ENCODE results near the gene RIMS1.

The RIMS1 gene

DNA sequence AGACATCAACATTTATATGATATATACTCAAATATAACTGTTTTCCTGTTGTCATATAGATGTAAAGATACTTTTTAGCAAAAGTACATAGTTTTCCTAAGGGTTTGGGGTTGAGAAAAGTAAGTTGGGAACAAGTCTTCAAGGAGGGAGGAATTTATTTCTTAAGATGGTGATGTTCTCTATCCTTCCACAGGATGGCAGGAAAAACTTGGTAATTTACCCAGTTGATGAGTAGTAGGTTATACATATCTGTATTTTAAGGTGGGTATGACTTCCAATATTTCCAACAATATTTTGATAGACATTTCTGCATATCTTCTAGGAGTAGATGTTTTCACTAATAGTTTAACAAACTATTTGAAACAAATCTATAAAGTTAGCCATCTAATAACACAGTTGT is 254.4 kb downstream of the RIMS1 start:
- Histone ChIP-seq H3K4me3 (ENCODE audit: low read length) (no peak overlapping the region), H3K27me3 (ENCODE audit: control insufficient read depth, insufficient read depth, low read length) (no peaks in the 10 kb centered on the region), H3K27ac (ENCODE audit: low read depth, low read length) (no peak overlapping the region), H3K4me1 (ENCODE audit: control insufficient read depth, insufficient read depth, low read length) (no peaks in the 10 kb centered on the region), H3K36me3 (ENCODE audit: control insufficient read depth, insufficient read depth, low read length) (no peaks in the 10 kb centered on the region), H3K9ac (ENCODE audit: low read length) (no peak overlapping the region)

DNA sequence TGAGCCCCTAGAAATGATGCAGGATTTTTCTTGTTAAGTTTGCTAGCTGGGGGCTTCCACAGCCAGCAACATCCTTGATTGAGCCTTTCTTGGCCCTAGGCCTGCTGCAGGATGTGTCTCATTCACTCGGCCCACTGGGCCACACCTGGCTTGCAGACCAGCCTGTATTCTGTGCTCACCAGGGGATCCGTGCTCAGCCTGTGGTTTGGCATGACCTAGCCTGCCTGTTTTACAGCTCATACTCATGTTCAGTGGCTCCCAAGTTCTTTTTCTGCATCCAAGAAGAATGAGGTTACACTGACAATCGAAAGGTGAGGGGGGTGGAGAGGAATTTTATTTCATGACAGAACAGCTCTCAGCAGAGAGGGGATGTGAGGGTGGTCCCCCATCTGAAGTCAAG is 263.4 kb downstream of the RIMS1 start:
- no peak overlapping the region for H3K27ac ChIP-seq (ENCODE audit: low read depth, low read length)
- H3K4me3 ChIP-seq (ENCODE audit: low read length): no peak overlapping the region
- no peaks in the 10 kb centered on the region for H3K27me3 ChIP-seq (ENCODE audit: control insufficient read depth, insufficient read depth, low read length)
- H3K4me1 ChIP-seq (ENCODE audit: control insufficient read depth, insufficient read depth, low read length): no peaks in the 10 kb centered on the region
- H3K36me3 ChIP-seq (ENCODE audit: control insufficient read depth, insufficient read depth, low read length): no peaks in the 10 kb centered on the region
- no peak overlapping the region for H3K9ac ChIP-seq (ENCODE audit: low read length)

DNA sequence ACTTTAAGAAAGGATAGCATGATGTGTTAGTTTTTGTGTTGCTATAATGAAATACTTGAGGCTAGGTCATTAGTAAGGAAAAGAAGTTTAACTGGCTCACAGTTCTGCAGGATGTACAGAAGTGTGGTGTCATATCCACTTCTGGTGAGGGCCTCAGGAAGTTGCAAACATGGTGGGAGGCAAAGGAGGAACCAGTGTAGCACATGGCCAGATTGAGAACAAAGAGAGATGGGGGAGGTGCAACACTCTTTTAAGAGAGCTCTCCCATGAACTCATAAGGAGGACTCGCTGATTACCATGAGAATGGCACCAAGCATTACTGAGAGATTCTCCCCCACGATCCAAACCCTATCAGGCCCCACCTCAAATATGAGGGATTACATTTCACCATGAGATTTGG is 265.4 kb downstream of the RIMS1 start:
- no peak overlapping the region for H3K27ac ChIP-seq (ENCODE audit: low read depth, low read length)
- no peak overlapping the region for H3K9ac ChIP-seq (ENCODE audit: low read length)
- H3K36me3 ChIP-seq (ENCODE audit: control insufficient read depth, insufficient read depth, low read length): no peaks in the 10 kb centered on the region
- no peaks in the 10 kb centered on the region for H3K4me1 ChIP-seq (ENCODE audit: control insufficient read depth, insufficient read depth, low read length)
- H3K27me3 ChIP-seq (ENCODE audit: control insufficient read depth, insufficient read depth, low read length): no peaks in the 10 kb centered on the region
- H3K4me3 ChIP-seq (ENCODE audit: low read length): no peak overlapping the region

DNA sequence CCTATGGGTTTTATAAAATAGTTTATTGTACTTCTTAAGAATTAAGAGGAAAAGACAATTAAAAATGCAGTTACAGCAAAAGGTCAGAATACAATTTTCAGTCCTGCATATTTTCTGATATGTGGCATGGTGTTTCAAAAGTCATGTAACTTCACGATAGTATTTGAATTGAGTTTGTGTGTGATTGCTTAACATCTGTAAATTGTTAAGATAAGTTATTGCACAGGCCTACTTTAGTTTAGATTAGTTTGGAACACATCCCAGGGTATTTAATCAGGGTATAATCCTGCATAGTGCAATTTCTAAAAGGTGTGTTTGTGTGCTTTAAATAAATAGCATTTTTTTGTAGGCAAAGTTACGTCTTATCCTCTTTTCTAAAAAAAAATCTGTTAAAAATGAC is 289.6 kb downstream of the RIMS1 start:
- Histone ChIP-seq H3K4me1 (ENCODE audit: control insufficient read depth, insufficient read depth, low read length) (no peaks in the 10 kb centered on the region), H3K4me3 (ENCODE audit: low read length) (no peak overlapping the region), H3K27me3 (ENCODE audit: control insufficient read depth, insufficient read depth, low read length) (no peaks in the 10 kb centered on the region), H3K36me3 (ENCODE audit: control insufficient read depth, insufficient read depth, low read length) (no peaks in the 10 kb centered on the region), H3K27ac (ENCODE audit: low read depth, low read length) (no peak overlapping the region), H3K9ac (ENCODE audit: low read length) (no peak overlapping the region)

DNA sequence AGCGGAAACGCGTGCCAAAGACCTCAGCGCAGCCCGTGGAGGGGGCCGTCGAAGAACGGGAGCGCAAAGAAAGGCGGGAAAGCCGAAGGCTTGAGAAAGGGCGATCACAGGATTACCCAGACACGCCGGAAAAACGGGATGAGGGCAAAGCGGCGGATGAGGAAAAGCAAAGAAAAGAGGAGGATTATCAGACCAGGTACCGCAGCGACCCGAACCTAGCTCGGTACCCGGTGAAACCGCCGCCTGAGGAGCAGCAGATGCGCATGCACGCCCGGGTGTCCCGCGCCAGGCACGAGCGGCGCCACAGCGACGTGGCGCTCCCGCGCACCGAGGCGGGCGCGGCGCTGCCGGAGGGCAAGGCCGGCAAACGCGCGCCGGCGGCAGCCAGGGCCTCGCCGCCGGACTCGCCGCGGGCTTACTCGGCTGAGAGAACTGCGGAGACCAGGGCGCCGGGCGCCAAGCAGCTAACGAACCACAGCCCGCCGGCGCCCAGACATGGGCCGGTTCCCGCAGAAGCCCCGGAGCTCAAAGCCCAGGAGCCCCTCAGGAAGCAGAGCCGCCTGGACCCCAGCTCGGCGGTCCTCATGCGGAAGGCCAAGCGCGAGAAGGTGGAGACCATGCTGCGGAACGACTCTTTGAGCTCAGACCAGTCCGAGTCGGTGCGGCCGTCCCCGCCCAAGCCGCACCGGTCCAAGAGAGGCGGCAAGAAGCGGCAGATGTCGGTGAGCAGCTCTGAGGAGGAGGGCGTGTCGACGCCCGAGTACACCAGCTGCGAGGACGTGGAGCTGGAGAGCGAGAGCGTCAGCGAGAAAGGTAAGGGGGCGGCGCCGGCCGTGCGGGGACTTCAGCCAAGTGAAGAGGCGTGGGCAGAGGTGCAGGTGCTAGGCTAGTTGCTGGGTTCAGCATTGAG is 296.2 kb downstream of the RIMS1 start:
- Histone ChIP-seq H3K27ac (ENCODE audit: low read depth, low read length) (no peak overlapping the region), H3K27me3 (ENCODE audit: control insufficient read depth, insufficient read depth, low read length) (no peaks in the 10 kb centered on the region), H3K4me3 (ENCODE audit: low read length) (peak overlapping the region; percentile 37), H3K9ac (ENCODE audit: low read length) (no peak overlapping the region), H3K4me1 (ENCODE audit: control insufficient read depth, insufficient read depth, low read length) (no peaks in the 10 kb centered on the region), H3K36me3 (ENCODE audit: control insufficient read depth, insufficient read depth, low read length) (no peaks in the 10 kb centered on the region)

DNA sequence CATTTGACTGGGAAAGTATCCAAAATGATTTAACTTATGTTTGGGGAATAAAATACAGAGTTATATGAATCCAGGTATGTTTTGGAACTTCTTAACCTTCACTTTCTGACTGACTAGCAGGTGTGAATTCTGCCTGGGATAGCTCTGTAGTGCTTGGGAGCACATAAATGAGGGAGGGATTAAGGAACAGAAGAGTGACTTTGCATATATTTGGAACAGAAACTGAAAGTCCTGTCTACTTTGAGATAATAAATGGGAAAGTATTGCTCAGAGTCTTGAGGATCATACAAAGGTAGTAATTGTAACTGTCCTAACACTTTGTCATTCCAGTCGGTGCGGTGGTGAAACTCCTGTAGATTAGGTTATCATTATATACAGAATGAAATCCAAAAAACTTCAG is 317.6 kb downstream of the RIMS1 start:
- Histone ChIP-seq H3K4me3 (ENCODE audit: low read length) (no peak overlapping the region), H3K9ac (ENCODE audit: low read length) (no peak overlapping the region), H3K27ac (ENCODE audit: low read depth, low read length) (no peak overlapping the region), H3K36me3 (ENCODE audit: control insufficient read depth, insufficient read depth, low read length) (no peaks in the 10 kb centered on the region), H3K27me3 (ENCODE audit: control insufficient read depth, insufficient read depth, low read length) (no peaks in the 10 kb centered on the region), H3K4me1 (ENCODE audit: control insufficient read depth, insufficient read depth, low read length) (no peaks in the 10 kb centered on the region)

DNA sequence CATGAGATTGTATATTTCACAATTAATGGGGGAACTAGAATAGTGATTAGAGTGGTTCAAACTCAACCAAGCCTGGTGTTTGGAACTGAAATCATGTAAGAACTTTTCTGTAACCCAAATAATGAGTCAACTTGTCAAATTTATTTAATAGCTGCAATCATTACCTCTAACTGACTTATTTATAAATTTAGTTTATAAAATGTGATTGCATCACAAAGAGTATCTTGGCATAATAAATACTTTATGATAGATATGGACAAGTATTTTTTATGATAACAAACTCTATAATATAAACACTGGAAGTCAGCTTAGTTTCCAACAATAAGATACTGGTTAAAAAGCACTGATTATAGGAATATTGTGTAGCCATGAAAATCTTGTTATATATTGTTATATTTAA is 319.1 kb downstream of the RIMS1 start:
- Histone ChIP-seq H3K4me1 (ENCODE audit: control insufficient read depth, insufficient read depth, low read length) (no peaks in the 10 kb centered on the region), H3K27ac (ENCODE audit: low read depth, low read length) (no peak overlapping the region), H3K36me3 (ENCODE audit: control insufficient read depth, insufficient read depth, low read length) (no peaks in the 10 kb centered on the region), H3K4me3 (ENCODE audit: low read length) (no peak overlapping the region), H3K27me3 (ENCODE audit: control insufficient read depth, insufficient read depth, low read length) (no peaks in the 10 kb centered on the region), H3K9ac (ENCODE audit: low read length) (no peak overlapping the region)

DNA sequence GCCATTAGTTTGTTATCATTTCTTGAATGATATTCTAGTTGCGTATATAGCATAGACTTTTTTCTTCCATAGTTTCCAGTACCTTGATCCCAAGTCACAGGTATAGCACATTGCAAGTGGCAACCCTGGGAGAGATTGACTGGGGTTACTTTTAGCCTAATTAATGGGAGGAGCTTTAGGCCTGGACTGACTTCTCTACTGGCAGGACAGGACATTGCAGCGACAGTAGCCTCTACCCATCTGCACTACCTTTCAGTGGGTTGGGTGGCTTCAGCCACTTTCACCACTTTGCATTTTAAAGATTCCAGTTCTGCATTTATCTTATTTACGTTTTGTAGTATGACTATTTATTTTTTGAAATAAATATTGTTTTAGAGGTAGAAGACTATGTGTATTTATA is 320.3 kb downstream of the RIMS1 start:
- H3K36me3 ChIP-seq (ENCODE audit: control insufficient read depth, insufficient read depth, low read length): no peaks in the 10 kb centered on the region
- no peak overlapping the region for H3K9ac ChIP-seq (ENCODE audit: low read length)
- no peak overlapping the region for H3K4me3 ChIP-seq (ENCODE audit: low read length)
- no peaks in the 10 kb centered on the region for H3K4me1 ChIP-seq (ENCODE audit: control insufficient read depth, insufficient read depth, low read length)
- no peaks in the 10 kb centered on the region for H3K27me3 ChIP-seq (ENCODE audit: control insufficient read depth, insufficient read depth, low read length)
- no peak overlapping the region for H3K27ac ChIP-seq (ENCODE audit: low read depth, low read length)

DNA sequence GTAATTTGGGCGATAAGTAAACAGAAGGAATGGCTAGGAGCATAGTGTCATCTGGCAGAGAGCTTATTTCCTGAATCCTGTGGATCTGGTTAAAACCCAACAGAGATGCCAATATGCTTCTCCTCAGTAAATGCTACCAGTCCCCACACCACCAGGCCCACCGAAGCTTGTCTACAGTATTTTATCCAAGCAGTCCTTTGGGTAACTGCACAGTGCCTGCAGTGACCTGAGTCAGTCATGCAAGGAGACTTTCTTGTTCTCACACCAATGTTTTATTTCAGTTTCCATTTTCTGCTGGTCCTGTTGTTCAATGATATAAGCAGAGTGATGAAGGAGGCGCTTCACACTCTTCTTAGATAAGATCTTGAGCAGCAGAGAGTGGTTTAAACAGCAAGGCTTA is 326.3 kb downstream of the RIMS1 start:
- H3K9ac ChIP-seq (ENCODE audit: low read length): no peak overlapping the region
- H3K4me3 ChIP-seq (ENCODE audit: low read length): no peak overlapping the region
- H3K27me3 ChIP-seq (ENCODE audit: control insufficient read depth, insufficient read depth, low read length): no peaks in the 10 kb centered on the region
- H3K4me1 ChIP-seq (ENCODE audit: control insufficient read depth, insufficient read depth, low read length): no peaks in the 10 kb centered on the region
- H3K27ac ChIP-seq (ENCODE audit: low read depth, low read length): no peak overlapping the region
- H3K36me3 ChIP-seq (ENCODE audit: control insufficient read depth, insufficient read depth, low read length): no peaks in the 10 kb centered on the region

DNA sequence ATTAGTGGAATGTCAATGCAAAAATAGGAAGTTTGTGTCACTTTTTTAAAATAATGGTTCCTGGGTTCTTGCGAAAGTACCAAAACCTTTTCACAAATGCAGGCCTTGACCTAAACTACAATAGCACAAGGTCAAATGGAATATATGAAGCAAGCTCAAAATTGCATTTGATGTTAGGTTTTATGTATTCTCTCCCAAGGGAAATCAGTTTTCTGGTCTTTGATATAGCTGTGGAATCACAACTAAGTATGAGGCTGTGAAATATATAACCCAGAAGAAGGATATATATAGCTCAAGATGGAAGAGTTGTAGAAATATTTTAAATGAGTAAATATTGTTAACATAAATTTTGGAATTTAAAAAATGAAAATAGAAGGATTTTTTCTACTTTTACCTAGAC is 327.3 kb downstream of the RIMS1 start:
- no peaks in the 10 kb centered on the region for H3K36me3 ChIP-seq (ENCODE audit: control insufficient read depth, insufficient read depth, low read length)
- H3K4me3 ChIP-seq (ENCODE audit: low read length): no peak overlapping the region
- H3K27ac ChIP-seq (ENCODE audit: low read depth, low read length): no peak overlapping the region
- H3K27me3 ChIP-seq (ENCODE audit: control insufficient read depth, insufficient read depth, low read length): no peaks in the 10 kb centered on the region
- no peak overlapping the region for H3K9ac ChIP-seq (ENCODE audit: low read length)
- no peaks in the 10 kb centered on the region for H3K4me1 ChIP-seq (ENCODE audit: control insufficient read depth, insufficient read depth, low read length)

DNA sequence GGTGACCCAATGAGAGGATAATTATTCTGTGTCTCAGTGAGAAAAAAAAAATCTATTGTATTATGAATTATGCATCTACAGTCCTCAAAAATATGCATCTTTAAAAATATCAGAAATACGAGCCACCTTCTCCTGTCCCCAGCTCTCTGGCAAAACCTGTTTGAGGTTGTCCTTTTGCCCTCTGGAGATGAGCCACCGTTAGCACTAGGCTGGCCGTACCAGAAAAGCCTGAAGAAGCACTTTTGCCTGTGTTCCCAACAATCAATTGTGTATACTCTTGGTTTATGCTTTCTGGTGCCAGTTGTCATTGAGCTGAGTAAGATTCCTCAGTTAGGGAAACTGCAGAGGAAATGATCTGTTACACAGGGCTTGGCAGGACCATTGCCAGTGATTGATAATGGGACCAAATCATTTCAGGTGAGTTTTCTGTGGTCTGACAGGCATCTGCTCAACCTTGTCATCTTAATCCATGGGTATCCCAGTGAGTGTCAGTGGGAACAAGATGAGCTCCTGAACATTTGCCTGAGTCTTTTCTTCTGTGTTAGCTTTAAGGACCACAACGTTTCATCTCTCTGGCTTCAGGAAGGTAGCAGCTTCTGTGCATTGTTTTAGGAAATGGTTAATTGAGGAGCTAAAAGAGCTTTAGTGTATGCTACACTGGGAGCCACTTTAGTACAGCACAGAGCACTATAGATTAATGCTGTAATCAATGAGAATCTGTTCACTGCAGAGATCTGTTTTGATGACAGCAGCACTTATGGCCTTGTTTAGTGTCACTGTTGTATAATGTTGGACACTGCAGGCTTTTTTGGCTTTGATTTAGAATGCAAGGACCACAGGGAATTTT is 330.1 kb downstream of the RIMS1 start:
- Histone ChIP-seq H3K27me3 (ENCODE audit: control insufficient read depth, insufficient read depth, low read length) (no peaks in the 10 kb centered on the region), H3K9ac (ENCODE audit: low read length) (no peak overlapping the region)

DNA sequence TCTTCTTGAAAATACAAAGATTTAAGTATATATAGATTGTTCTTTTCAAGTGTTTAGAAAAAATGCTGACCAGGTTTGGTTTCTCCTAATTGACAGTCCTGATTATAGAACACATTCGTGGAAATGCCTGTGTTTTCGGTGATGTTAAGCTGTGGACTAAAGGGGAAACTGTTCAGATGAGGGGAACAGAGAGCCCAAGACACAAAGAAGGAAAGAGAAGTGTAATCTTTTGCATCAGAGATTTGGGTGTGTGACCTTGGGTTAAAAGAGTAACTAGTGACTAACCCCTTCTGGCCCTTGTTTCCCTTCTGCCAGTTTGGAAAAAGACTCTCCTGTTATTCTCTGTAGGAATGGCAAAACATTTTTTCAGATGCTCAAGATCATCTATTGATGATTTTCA is 331.3 kb downstream of the RIMS1 start:
- no peaks in the 10 kb centered on the region for H3K4me1 ChIP-seq (ENCODE audit: control insufficient read depth, insufficient read depth, low read length)
- H3K27me3 ChIP-seq (ENCODE audit: control insufficient read depth, insufficient read depth, low read length): no peaks in the 10 kb centered on the region
- H3K4me3 ChIP-seq (ENCODE audit: low read length): no peak overlapping the region
- no peak overlapping the region for H3K9ac ChIP-seq (ENCODE audit: low read length)
- no peaks in the 10 kb centered on the region for H3K36me3 ChIP-seq (ENCODE audit: control insufficient read depth, insufficient read depth, low read length)
- H3K27ac ChIP-seq (ENCODE audit: low read depth, low read length): no peak overlapping the region

More for the DNA sequence above, 330.1 kb downstream of the RIMS1 start:
- H3K4me1 ChIP-seq (ENCODE audit: control insufficient read depth, insufficient read depth, low read length): no peaks in the 10 kb centered on the region
- no peak overlapping the region for H3K4me3 ChIP-seq (ENCODE audit: low read length)
- H3K27ac ChIP-seq (ENCODE audit: low read depth, low read length): no peak overlapping the region
- H3K36me3 ChIP-seq (ENCODE audit: control insufficient read depth, insufficient read depth, low read length): no peaks in the 10 kb centered on the region
